Thoracic aorta (tissue), 2 donors: ENCODE data around the gene TRPM5. TPM values are rescaled to one million over a fixed set of nuclear protein-coding genes. Genes with fewer than 3 reads are reported as not detected.

Experiments
- ATAC-seq: fragments of 150-250 bp; one replicate; pipeline ENCODE4 v1.8.0; 2017; ENCODE audit warnings: low read depth; ENCODE audit not compliant: insufficient number of reproducible peaks, low FRiP score
- DNase-seq: peaks from one replicate; pipeline ENCODE4 v3.0.0-alpha.2; 2020; ENCODE audit warnings: low spot score
- H3K27ac ChIP-seq, 2 donors: fragments of 200-600 bp; sonication (generic); 1 replicate in 1 of 2; 2 replicates in 1 of 2; pipeline ENCODE4 v1.5.1; 2016; ENCODE audit warnings: mild to moderate bottlenecking in 2 of 2, moderate library complexity in 2 of 2
- H3K27me3 ChIP-seq: fragments of 200-600 bp; sonication (generic); replicated peaks from 2 replicates; pipeline ENCODE4 v1.6.0; 2016; ENCODE audit warnings: mild to moderate bottlenecking; ENCODE audit not compliant: insufficient read depth
- H3K36me3 ChIP-seq: fragments of 200-600 bp; sonication (generic); one replicate; pipeline ENCODE4 v1.5.1; 2016
- H3K4me1 ChIP-seq, 2 donors: fragments of 200-600 bp; sonication (generic); 1 replicate in 1 of 2; 2 replicates in 1 of 2; pipeline versions ENCODE4 v1.5.1 to v1.6.0; 2016; ENCODE audit warnings: low read depth in 2 of 2, mild to moderate bottlenecking in 1 of 2; ENCODE audit not compliant: control insufficient read depth in 1 of 2
- H3K4me3 ChIP-seq: fragments of 200-600 bp; sonication (generic); 2 replicates; pipeline ENCODE4 v1.5.1; 2016; ENCODE audit warnings: mild to moderate bottlenecking
- H3K9me3 ChIP-seq: fragments of 200-600 bp; sonication (generic); 2 replicates; pipeline ENCODE4 v1.5.1; 2016
- CTCF ChIP-seq: fragments of 200-600 bp; sonication (generic); IDR thresholded peaks from one replicate; pipeline ENCODE4 v1.5.1; 2019; ENCODE audit warnings: antibody characterized with exemption
- total RNA-seq, 2 donors: library from RNA; depleted of rRNA; stranded (reverse); fragments of >200 nt; gene quantifications; one replicate each; pipeline versions ENCODE4 v1.1.0 to v1.2.3, GENCODE V29; 2016

Gene TRPM5
- total RNA-seq, 2 donors from 2014 or later: not detected

- H3K36me3 ChIP-seq: no peaks in the 10 kb centered on the region
- no peaks in the 10 kb centered on the region for H3K4me1 ChIP-seq
- TF ChIP-seq CTCF: no peak
- H3K9me3 ChIP-seq: no peaks in the 10 kb centered on the region
- no peaks in the 10 kb centered on the region for H3K27me3 ChIP-seq
- no peak overlapping the region for H3K4me3 ChIP-seq
- DNase-seq (no peak), ATAC-seq (no peak)
- H3K27ac ChIP-seq: no peak overlapping the region
Measured at GRCh38 chr11:2467695-2468055, 23.4 kb upstream of the TRPM5 start.

- H3K4me1 ChIP-seq: no peaks in the 10 kb centered on the region
- H3K36me3 ChIP-seq: no peaks in the 10 kb centered on the region
- ATAC-seq: no peak
- no peak overlapping the region for H3K4me3 ChIP-seq
- no peak for DNase-seq
- H3K9me3 ChIP-seq: no peaks in the 10 kb centered on the region
- H3K27ac ChIP-seq: no peak overlapping the region
- H3K27me3 ChIP-seq: no peaks in the 10 kb centered on the region
- TF ChIP-seq CTCF: no peak
Measured at GRCh38 chr11:2466869-2467694, 22.8 kb upstream of the TRPM5 start.

GRCh38 chr11:2466069-2466801 is 21.9 kb upstream of the TRPM5 start:
- Histone ChIP-seq H3K36me3 (no peaks in the 10 kb centered on the region), H3K9me3 (no peaks in the 10 kb centered on the region), H3K4me3 (no peak overlapping the region), H3K27me3 (no peaks in the 10 kb centered on the region), H3K4me1 (no peaks in the 10 kb centered on the region), H3K27ac (no peak overlapping the region)
- TF ChIP-seq CTCF: no peak
- DNase-seq (no peak), ATAC-seq (no peak)

GRCh38 chr11:2465202-2466068 is 21.1 kb upstream of the TRPM5 start:
- no peak for TF ChIP-seq CTCF
- Histone ChIP-seq H3K27ac (no peak overlapping the region), H3K9me3 (no peaks in the 10 kb centered on the region), H3K4me3 (no peak overlapping the region), H3K36me3 (no peaks in the 10 kb centered on the region), H3K27me3 (no peaks in the 10 kb centered on the region), H3K4me1 (no peaks in the 10 kb centered on the region)
- DNase-seq (no peak), ATAC-seq (no peak)
